Keratinocyte (primary cell): ENCODE data around the gene TXNDC2.

Source experiments
- EZH2 ChIP-seq: IDR thresholded peaks from one replicate; pipeline ENCODE4 v1.6.1; 2012; ENCODE audit warnings: inconsistent platforms, mild to moderate bottlenecking, low read length, moderate library complexity
- TF ChIP-seq, protein P1 (sequence below), 3 experiments: IDR thresholded peaks in 1 of 3; conservative IDR thresholded peaks in 1 of 3; optimal IDR thresholded peaks in 1 of 3; 2 replicates in 2 of 3; 3 replicates in 1 of 3; pipeline versions ENCODE3 to v1.5.1; 2011; ENCODE audit warnings: low read length in 3 of 3, mild to moderate bottlenecking in 3 of 3, moderate library complexity in 2 of 3, control low read depth in 1 of 3, inconsistent platforms in 1 of 3; ENCODE audit not compliant: insufficient read depth in 2 of 3; ENCODE audit errors: extremely low read depth in 1 of 3

DNA sequence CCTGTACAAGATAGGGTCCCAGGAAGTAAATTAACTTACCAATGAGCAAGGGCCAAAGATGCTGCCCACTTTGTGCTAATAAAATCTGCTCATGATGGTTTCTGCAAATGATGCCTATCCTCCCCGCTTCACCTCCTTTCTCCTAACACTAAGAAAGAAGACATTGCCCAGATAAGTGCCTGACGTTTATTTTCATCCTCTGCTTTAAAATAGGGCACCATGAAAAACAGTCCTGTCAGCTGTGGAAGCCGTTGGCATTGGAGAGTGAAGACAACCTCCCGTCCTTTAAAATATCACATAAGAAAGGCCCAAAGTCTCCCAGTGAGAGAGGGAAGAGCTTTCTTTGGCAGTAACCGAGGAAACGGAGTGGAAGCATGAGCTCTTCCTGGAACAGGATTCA, 1.7 kb upstream of the TXNDC2 start:
- TF ChIP-seq, protein P1, sequence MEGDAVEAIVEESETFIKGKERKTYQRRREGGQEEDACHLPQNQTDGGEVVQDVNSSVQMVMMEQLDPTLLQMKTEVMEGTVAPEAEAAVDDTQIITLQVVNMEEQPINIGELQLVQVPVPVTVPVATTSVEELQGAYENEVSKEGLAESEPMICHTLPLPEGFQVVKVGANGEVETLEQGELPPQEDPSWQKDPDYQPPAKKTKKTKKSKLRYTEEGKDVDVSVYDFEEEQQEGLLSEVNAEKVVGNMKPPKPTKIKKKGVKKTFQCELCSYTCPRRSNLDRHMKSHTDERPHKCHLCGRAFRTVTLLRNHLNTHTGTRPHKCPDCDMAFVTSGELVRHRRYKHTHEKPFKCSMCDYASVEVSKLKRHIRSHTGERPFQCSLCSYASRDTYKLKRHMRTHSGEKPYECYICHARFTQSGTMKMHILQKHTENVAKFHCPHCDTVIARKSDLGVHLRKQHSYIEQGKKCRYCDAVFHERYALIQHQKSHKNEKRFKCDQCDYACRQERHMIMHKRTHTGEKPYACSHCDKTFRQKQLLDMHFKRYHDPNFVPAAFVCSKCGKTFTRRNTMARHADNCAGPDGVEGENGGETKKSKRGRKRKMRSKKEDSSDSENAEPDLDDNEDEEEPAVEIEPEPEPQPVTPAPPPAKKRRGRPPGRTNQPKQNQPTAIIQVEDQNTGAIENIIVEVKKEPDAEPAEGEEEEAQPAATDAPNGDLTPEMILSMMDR (optimal IDR thresholded peaks at IDR 0.05 in 1 of 3, IDR thresholded peaks at IDR 0.05 in 1 of 3, conservative IDR thresholded peaks at IDR 0.05 in 1 of 3; ENCODE audit: extremely low read depth in 1 of 3, insufficient read depth in 2 of 3, low read length in 3 of 3): no peak
- TF ChIP-seq EZH2: no peak
